Esophagus muscularis mucosa (tissue), 4 donors: Measurements from ENCODE around the gene C9orf72.

Source experiments
- EP300 ChIP-seq: sonication (generic); formaldehyde crosslinking; IDR thresholded peaks from one replicate; pipeline ENCODE4 v1.6.1; 2017; ENCODE audit warnings: antibody characterized with exemption
- POLR2A ChIP-seq: fragments of 450-650 bp; IDR thresholded peaks from one replicate; pipeline ENCODE4 v1.6.1; 2017; ENCODE audit warnings: antibody characterized with exemption, moderate library complexity, mild to moderate bottlenecking, low read depth
- TF ChIP-seq, protein P1 (sequence below), 3 experiments: fragments of 200-600 bp in 2 of 3; fragments of 450-650 bp in 1 of 3; sonication (generic) in 2 of 3; IDR thresholded peaks; one replicate each; pipeline ENCODE4 v1.5.1; 2017 to 2019; ENCODE audit warnings: antibody characterized with exemption in 3 of 3, mild to moderate bottlenecking in 2 of 3, moderate library complexity in 1 of 3

DNA sequence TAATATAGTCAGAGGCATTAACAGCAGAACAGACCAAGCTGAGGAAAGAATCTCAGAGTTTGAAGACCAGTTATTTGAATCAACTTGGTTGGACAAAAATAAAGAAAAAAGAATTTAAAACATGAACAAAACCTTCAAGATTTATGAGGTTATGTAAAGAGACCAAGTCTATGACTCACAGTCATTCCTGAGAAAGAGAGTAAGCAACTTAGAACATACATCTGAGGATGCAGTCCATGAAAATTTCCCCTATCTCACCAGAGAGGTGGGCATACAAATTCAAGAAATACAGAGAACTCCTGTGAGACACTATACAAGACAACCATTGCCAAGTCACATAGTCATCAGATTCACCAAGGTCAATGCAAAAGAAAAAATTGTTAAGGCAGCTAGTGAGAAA lies 17.4 kb upstream of the C9orf72 start:
- TF ChIP-seq POLR2A = no peak
- TF ChIP-seq EP300 = no peak
- TF ChIP-seq, protein P1, sequence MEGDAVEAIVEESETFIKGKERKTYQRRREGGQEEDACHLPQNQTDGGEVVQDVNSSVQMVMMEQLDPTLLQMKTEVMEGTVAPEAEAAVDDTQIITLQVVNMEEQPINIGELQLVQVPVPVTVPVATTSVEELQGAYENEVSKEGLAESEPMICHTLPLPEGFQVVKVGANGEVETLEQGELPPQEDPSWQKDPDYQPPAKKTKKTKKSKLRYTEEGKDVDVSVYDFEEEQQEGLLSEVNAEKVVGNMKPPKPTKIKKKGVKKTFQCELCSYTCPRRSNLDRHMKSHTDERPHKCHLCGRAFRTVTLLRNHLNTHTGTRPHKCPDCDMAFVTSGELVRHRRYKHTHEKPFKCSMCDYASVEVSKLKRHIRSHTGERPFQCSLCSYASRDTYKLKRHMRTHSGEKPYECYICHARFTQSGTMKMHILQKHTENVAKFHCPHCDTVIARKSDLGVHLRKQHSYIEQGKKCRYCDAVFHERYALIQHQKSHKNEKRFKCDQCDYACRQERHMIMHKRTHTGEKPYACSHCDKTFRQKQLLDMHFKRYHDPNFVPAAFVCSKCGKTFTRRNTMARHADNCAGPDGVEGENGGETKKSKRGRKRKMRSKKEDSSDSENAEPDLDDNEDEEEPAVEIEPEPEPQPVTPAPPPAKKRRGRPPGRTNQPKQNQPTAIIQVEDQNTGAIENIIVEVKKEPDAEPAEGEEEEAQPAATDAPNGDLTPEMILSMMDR (IDR thresholded peaks at IDR 0.05) = no peak
